HG03064 (cell line): ENCODE results near the gene EEFSEC.

Source experiments
- ATAC-seq: cut with Tn5 transposase; IDR thresholded peaks from one replicate; pipeline ENCODE4 v1.9.1; 2021; ENCODE audit warnings: low read depth; ENCODE audit not compliant: unreplicated experiment

Gene EEFSEC

GRCh38 chr3:128309026-128309425, 155.7 kb downstream of the EEFSEC start:
- no peak for ATAC-seq

- ATAC-seq: no peak
Observed at GRCh38 chr3:128310286-128311058, 157.2 kb downstream of the EEFSEC start.

- ATAC-seq: no peak
Observed at GRCh38 chr3:128311441-128311844, 158.2 kb downstream of the EEFSEC start.

- ATAC-seq: no peak
Observed at GRCh38 chr3:128312271-128312670, 159.0 kb downstream of the EEFSEC start.

DNA sequence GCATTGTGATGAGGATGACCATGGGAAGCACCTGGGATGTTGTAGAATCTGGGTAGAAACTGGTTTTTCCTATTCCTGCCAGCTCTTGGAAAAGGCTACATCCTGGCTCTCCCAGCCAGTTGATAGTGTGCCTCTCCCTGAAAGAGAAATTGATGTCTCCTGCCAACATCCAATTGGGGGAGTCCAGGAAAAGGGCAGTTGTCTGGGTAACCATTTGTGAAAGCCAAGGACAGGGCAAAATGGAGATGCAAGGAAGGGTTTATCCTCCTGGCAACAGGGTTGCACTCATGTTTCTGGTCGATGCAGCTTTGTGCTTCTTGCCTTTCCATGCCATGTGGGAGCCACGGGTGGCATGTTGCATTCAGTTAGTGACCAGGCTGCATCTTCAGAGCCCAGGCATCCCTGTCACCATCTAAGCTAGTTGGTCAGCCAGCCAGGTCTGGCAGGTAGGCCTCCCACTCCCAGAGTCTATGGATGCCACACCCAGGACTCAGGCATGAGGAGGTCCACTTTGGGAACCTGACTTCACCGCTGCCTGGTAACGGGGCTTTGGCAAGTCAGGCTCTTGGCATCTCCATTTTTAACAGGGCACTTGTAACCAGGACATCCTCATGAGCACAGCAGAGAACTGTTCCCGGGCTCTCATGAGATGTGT, 159.9 kb downstream of the EEFSEC start:
- no peak for ATAC-seq

DNA sequence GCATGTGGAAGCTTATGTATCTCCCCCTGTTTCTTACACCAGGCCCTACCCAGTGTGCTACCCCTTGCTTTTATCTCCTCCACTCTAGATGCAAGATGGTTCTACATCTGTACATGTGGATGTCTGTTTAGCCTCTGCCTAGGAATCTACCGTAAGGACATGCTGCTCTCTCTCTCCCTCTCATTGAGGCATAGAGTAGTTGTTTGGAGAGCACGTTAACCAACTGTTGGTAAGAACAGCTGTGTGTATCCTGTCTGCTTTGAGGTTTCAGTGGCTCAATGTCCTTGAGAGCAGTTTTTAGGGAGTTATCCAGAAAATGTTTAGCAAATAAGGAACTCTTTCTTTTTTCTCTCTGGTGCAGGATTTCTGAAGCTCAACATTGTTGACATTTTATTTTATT, 160.7 kb downstream of the EEFSEC start:
- ATAC-seq: no peak

DNA sequence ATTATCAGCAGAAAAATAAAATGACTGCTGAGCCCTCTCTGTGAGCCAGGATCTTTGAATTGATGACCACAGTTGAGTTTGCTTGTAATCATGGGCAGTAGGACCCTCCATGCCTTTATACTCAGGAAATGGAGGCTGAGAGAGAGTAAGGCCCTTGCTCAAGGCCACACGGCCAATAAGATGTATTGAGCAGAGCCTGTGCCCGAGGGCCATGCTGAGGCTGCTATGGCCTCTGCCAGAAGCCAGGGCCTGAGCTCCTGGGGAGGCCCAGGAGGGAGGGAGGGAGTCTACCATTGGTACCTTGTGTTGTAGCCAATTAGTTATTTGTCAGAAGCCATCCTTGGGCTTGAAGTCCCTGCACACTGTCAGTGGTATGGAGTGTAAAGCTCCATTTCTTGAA, 162.0 kb downstream of the EEFSEC start:
- ATAC-seq: no peak

- ATAC-seq: no peak
Observed at GRCh38 chr3:128316481-128316891, 163.2 kb downstream of the EEFSEC start.

- no peak for ATAC-seq
Observed at GRCh38 chr3:128317101-128317697, 163.9 kb downstream of the EEFSEC start.

DNA sequence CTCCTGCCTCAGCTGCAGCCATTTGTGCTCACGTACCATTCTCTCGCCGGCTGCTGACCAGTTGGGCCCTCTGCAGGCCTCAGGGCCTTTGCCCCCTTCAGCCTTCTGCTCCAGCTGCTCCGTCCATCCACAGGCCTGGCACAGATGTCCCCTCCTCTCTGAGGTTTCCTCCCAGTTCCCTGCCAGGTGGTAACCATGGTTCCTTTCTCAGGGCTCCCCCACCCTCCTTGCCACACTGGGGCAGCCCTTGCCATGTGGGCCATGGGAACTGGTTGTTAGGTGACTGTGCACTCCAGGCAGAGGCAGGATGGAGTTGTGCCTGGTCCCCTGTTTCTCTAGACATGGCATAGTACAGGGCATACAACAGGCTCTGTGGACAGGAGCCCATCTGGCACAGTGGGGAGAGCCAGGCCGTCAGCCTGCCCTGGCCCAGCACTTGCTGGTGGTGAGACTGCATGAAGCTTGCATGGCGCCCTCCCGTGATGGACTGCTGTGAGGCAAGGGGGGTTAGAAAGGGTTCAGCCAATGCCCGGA, 164.5 kb downstream of the EEFSEC start:
- ATAC-seq: no peak

DNA sequence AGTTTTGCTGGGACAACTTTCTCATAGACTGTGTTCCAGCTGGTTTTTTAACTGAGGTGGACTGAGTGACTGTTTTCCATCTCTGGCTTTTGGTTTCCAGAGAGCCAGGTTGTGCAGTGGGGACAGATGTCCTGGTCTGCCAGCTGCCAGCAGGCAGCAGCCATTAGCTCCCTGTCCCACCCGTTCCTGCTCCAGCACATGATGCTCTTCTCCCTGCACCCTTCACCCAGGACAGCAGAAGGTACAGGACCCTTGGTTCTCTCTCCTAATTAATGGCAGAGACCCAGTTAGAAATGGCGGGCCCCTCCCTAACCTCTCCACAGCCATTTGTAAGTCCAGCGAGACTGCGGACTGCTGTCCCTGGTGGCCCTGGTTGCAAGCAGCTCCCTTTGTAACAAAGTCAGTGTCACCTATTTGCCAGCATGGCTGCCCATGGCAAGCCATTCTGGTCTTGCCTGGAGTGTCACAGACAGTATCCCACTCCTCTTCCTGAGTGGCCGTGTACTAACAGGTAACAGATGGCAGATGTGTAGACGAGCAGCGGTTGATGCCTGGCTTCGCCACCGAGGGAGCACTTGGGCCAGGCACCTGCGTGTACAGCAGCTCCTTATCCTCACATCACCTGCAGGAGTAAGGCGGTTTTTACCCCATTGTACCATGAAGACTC, 165.1 kb downstream of the EEFSEC start:
- no peak for ATAC-seq

DNA sequence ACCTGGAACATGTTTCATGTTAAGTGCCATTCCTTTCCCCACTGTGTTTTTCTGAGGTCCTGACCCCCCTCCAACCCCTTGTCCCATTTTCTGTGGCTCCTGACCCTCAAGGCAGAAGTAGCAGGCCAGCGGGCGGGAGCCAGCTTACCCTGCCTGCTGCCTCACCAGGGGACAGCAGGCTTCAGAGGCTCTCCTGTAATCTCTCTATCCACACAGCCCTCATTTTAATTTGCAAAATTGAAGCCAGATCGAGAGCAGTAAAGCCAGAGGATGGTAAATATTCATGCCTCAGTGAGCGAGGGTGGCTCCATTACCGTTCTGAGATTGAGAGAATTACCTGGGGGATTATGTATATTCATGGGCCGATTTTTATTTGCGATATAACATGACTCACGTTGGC, 165.8 kb downstream of the EEFSEC start:
- ATAC-seq: no peak

DNA sequence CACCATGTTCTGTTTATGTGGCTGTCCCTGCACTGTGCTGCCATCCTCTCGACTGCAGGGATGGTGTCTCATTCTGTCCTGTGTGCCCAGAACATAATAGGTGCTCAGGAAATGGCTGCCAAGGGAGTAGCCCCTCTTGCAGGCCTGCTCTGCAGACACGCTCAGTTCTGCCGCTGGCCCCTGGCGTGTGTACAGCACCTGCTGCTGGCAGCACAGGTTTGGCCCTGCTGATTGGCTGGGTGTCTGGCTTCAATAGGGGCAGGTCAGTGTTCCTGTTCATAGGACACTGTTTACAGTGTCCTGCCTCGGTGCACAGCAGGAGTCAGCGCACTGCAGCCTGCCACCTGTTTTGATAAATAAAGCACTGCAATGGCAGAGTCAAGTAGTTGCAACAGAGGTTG, 166.5 kb downstream of the EEFSEC start:
- ATAC-seq: no peak

- no peak for ATAC-seq
Observed at GRCh38 chr3:128320551-128321340, 167.5 kb downstream of the EEFSEC start.

GRCh38 chr3:128321418-128321817, 168.1 kb downstream of the EEFSEC start:
- ATAC-seq: no peak

- ATAC-seq: no peak
Observed at GRCh38 chr3:128322030-128323022, 169.0 kb downstream of the EEFSEC start.

DNA sequence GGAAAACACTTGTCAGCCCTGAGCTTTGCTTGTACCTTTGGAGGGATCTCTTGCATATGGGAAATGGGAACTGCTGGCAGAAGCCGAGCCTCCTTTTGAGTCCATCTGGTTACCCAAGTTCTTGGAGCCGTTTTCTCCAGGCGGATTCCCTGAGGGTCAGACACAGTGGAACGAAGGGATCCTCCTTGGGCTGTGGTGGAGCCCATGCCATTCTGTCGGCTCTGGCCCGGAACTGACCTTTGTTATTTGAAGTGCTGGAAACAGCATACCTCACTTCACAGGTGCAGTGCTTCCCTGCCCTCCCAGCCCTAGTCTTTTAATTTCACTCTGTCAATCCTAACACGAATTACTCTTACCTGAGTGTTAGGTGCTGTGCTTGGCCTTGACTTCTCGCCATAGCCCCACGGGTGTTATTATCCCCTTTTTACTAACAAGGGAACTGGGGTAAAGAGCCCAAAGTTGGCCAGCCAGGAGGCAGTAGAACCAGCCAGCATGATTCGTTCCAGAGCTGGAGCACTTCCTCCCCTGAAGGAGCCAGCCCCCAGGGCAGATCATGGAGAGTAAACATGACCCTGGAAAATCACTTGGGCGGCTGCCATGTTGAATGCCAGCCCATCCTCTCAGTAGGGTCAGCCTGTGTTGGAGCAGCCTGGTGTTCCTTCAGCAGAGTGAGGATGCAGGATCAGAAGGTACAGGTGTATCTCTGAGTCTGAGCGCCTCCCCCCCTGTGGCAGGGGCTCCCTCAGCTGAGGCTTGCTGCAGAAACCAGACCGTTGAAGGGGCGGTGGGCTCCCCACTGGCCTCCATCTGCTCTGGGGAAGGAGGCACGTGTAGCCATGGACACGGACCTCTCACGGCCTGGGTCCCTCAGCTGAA, 170.2 kb downstream of the EEFSEC start:
- no peak for ATAC-seq
